NB4 (cell line): ENCODE results near the gene NTM.

Source experiments
- DNase-seq: peaks from one replicate; pipeline ENCODE4 v3.0.0; 2010; ENCODE audit warnings: low read depth
- H3K4me3 ChIP-seq: one replicate; pipeline ENCODE4 v1.5.1; 2011; ENCODE audit warnings: mild to moderate bottlenecking, low read depth, low read length, moderate library complexity
- CTCF ChIP-seq: IDR thresholded peaks from one replicate; pipeline ENCODE4 v1.5.1; 2012; ENCODE audit warnings: low read depth, low read length
- MYC ChIP-seq: IDR thresholded peaks from 2 replicates; pipeline ENCODE4 v1.6.1; 2011; ENCODE audit warnings: low read depth, low read length
- POLR2A ChIP-seq: IDR thresholded peaks from 2 replicates; pipeline ENCODE4 v1.6.1; 2011; ENCODE audit warnings: mild to moderate bottlenecking; ENCODE audit not compliant: insufficient read length; ENCODE audit errors: extremely low read depth
- TF ChIP-seq, protein P1 (sequence below): IDR thresholded peaks from 2 replicates; pipeline ENCODE4 v1.6.1; 2011; ENCODE audit warnings: low read depth, low read length

The NTM gene

DNA sequence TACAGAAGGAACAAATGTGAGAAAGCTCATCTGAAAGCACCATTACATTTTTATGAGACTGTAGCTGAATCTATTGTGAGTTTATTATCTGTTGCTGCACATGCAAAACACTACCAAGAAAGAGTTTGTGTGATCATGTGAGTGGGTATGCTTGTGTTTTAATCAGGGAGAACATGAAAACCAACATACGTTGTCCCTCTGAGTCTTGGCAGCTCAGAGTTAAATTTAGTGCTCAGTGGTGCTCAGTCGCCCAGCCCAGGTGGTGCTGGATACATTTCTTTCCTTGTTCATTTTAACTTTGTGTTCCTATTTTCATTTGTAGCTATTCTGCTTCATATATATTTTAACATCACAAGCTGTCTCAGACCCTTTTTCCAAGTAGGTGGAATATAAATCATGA is 500.6 kb downstream of the NTM start:
- TF ChIP-seq MYC (no peak), CTCF (no peak), POLR2A (no peak)
- TF ChIP-seq, protein P1, sequence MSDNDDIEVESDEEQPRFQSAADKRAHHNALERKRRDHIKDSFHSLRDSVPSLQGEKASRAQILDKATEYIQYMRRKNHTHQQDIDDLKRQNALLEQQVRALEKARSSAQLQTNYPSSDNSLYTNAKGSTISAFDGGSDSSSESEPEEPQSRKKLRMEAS: no peak
- no peak for DNase-seq
- no peak overlapping the region for H3K4me3 ChIP-seq

- no peak overlapping the region for H3K4me3 ChIP-seq
- DNase-seq: no peak
- TF ChIP-seq MYC (no peak), CTCF (no peak), POLR2A (no peak)
- TF ChIP-seq, protein P1: no peak
Measured at GRCh38 chr11:131874070-131874469, 503.7 kb downstream of the NTM start.

GRCh38 chr11:131875611-131876010 is 505.2 kb downstream of the NTM start:
- no peak overlapping the region for H3K4me3 ChIP-seq
- TF ChIP-seq MYC (no peak), CTCF (no peak), POLR2A (no peak)
- TF ChIP-seq, protein P1: no peak
- DNase-seq: no peak

DNA sequence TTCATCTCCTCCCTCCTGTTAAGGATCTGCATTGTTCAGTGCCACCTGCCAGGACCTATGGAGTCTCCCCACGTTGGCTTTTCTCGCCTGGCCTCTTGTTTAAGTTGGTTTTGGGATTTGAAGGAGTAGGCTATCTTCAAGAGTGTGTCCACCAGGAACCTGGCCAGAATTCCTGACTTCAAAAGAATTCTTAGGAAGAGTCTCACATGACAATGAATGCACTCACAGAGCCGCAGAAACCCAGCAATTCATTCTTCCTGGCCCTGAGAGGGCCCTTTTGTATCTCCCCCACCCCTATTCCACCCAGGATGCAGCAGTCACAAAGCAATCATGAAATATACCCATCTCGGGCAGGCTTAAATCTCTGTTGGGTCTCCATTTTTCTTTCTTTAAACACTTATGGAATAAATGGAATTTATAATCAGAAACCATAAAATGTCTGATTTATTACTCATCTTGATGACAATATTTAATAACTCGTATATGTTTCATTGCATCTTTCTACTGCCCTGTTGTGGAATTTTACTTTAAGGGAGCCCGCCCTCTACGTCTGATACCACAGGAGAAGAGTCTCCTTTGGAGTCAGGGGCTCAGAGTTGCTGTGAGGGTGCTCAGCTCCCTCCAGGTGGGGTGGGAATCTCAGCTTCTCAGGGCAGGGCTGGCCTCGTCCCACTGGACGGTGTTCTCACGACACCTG is 507.0 kb downstream of the NTM start:
- H3K4me3 ChIP-seq: no peak overlapping the region
- DNase-seq: no peak
- TF ChIP-seq, protein P1: no peak

DNA sequence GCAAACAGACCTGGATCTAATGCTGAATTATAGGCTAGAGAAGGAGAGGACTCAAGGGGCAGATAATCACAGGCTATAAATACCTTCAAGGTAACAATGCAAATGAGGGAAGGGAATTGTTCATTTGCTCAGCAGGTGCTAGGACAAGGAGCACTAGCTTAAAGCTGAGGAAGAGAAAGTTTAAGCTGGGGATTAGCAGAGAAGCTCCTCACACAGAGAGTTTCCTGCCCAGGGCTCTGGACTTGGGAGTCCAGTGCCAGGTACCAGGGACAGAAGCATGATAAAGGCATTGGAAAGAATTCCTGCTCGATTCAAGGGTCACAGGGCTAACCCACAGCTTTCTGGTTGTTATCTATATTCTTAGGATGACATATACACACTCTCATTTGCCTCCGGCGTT is 509.9 kb downstream of the NTM start:
- H3K4me3 ChIP-seq: no peak overlapping the region
- TF ChIP-seq MYC (no peak), POLR2A (no peak), CTCF (no peak)
- TF ChIP-seq, protein P1: no peak
- no peak for DNase-seq

DNA sequence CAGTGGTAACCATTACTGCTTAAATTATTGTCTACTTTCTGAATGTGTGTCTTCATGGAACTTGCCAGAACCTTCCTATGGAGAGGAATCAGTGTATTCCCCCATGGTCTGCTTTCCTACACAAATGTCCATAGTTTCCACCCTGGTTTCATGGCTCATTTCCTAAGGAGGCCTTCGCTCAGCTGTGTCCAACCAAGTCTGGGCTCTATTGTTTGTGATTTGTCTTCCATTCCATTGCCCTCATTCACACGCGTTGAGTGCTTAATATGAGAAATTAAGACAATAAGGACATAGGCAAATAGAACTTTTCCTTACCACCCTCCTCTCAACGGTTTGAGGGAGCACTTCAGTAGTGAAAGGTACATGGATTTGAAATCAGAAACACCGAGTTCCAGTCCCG is 510.6 kb downstream of the NTM start:
- TF ChIP-seq CTCF: no peak
- no peak for DNase-seq
- no peak overlapping the region for H3K4me3 ChIP-seq
